Measurements from ENCODE around the gene FAM107A.

DNA sequence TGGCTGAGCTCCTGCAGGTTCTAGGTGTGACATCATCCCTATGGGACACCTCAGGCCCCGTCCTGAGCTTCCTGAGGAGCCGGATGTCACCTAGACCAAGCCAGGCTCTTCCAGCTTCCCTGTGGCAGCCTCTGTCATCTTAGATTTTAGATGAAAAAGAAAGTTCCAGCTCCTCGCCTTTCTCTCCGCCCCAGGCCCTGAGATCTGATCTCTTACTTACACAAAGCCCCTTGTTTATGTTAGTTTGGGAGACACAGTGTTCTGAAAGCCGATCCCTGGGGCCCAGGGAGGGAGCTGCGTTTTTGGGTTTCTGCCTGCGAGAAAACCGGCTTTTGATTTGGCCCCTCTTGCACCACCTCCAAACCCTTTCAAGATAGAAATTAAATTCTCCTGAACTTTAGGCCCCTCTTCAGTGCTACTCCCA lies 40.2 kb upstream of the FAM107A start:
- no peak for TF ChIP-seq EZH2 (IDR thresholded peaks at IDR 0.05; ENCODE audit: insufficient read depth, poor library complexity, severe bottlenecking)
- TF ChIP-seq EZH2phosphoT487 (IDR thresholded peaks at IDR 0.05; ENCODE audit: insufficient read depth, low read depth) = no peak

All from GM23248 (cell line).